ENCODE results near the gene ADORA2A.

The ADORA2A gene

GRCh38 chr22:24450610-24451009, 23.2 kb downstream of the ADORA2A start:
- DNase-seq (ENCODE audit: low read depth in 2 of 2) = no peak

GRCh38 chr22:24451162-24451561, 23.8 kb downstream of the ADORA2A start:
- DNase-seq (ENCODE audit: low read depth in 2 of 2) = no peak

- no peak for DNase-seq (ENCODE audit: low read depth in 2 of 2)
Measured at GRCh38 chr22:24453853-24454252, 26.5 kb downstream of the ADORA2A start.

GRCh38 chr22:24455039-24455438, 27.6 kb downstream of the ADORA2A start:
- no peak for DNase-seq (ENCODE audit: low read depth in 2 of 2)

GRCh38 chr22:24455751-24456426, 28.5 kb downstream of the ADORA2A start:
- no peak for DNase-seq (ENCODE audit: low read depth in 2 of 2)

GRCh38 chr22:24457894-24458420, 30.6 kb downstream of the ADORA2A start:
- DNase-seq (ENCODE audit: low read depth in 2 of 2) = no peak

- DNase-seq (ENCODE audit: low read depth in 2 of 2) = no peak
Measured at GRCh38 chr22:24459911-24460310, 32.5 kb downstream of the ADORA2A start.

- DNase-seq (ENCODE audit: low read depth in 2 of 2) = no peak
Measured at GRCh38 chr22:24460418-24461089, 33.2 kb downstream of the ADORA2A start.

GRCh38 chr22:24463071-24463760, 35.8 kb downstream of the ADORA2A start:
- DNase-seq (ENCODE audit: low read depth in 2 of 2) = no peak

- DNase-seq (ENCODE audit: low read depth in 2 of 2) = no peak
Measured at GRCh38 chr22:24465566-24465965, 38.2 kb downstream of the ADORA2A start.

GRCh38 chr22:24465975-24466374, 38.6 kb downstream of the ADORA2A start:
- DNase-seq (ENCODE audit: low read depth in 2 of 2) = no peak

GRCh38 chr22:24466716-24467328, 39.4 kb downstream of the ADORA2A start:
- DNase-seq (ENCODE audit: low read depth in 2 of 2) = no peak

GRCh38 chr22:24467340-24467739, 39.9 kb downstream of the ADORA2A start:
- DNase-seq (ENCODE audit: low read depth in 2 of 2) = no peak

- no peak for DNase-seq (ENCODE audit: low read depth in 2 of 2)
Measured at GRCh38 chr22:24471570-24471969, 44.2 kb downstream of the ADORA2A start.

GRCh38 chr22:24473284-24473683, 45.9 kb downstream of the ADORA2A start:
- no peak for DNase-seq (ENCODE audit: low read depth in 2 of 2)

GRCh38 chr22:24474221-24474620, 46.8 kb downstream of the ADORA2A start:
- no peak for DNase-seq (ENCODE audit: low read depth in 2 of 2)

- DNase-seq (ENCODE audit: low read depth in 2 of 2) = no peak
Measured at GRCh38 chr22:24474649-24475255, 47.4 kb downstream of the ADORA2A start.

GRCh38 chr22:24481641-24482040, 54.2 kb downstream of the ADORA2A start:
- DNase-seq (ENCODE audit: low read depth in 2 of 2) = no peak

GRCh38 chr22:24482575-24482974, 55.2 kb downstream of the ADORA2A start:
- DNase-seq (ENCODE audit: low read depth in 2 of 2) = no peak

- DNase-seq (ENCODE audit: low read depth in 2 of 2) = no peak
Measured at GRCh38 chr22:24482998-24483397, 55.6 kb downstream of the ADORA2A start.

GRCh38 chr22:24483976-24484545, 56.7 kb downstream of the ADORA2A start:
- DNase-seq (ENCODE audit: low read depth in 2 of 2) = no peak

Measured in activated CD4-positive, alpha-beta T cell treated with anti-CD3 and anti-CD28 coated beads for 24 hours (primary cell).